GF-D8 (cell line): Measurements from ENCODE around the gene FAAP20.

ENCODE experiments used
- DNase-seq: peaks from one replicate; lab custom pipeline; 2025; lab: John Stamatoyannopoulos, UW

Gene FAAP20

GRCh38 chr1:2229911-2230731, 35.5 kb upstream of the FAAP20 start:
- no peak for DNase-seq

GRCh38 chr1:2229037-2229864, 34.7 kb upstream of the FAAP20 start:
- no peak for DNase-seq

GRCh38 chr1:2228694-2229036, 34.1 kb upstream of the FAAP20 start:
- DNase-seq, result no peak

GRCh38 chr1:2228157-2228594, 33.6 kb upstream of the FAAP20 start, which contains the start of gene SKI:
Gene SKI, plus strand, starts transcription at chr1:2228319. Its CDS starts 448 bp downstream, at chr1:2228767.
- no peak for DNase-seq

- peak; percentile 80 for DNase-seq
Measured at GRCh38 chr1:2227346-2228156, 33.0 kb upstream of the FAAP20 start.

GRCh38 chr1:2226525-2227345, 32.2 kb upstream of the FAAP20 start:
- DNase-seq, result no peak

GRCh38 chr1:2224631-2225428, 30.3 kb upstream of the FAAP20 start:
- DNase-seq, result no peak

- DNase-seq, result no peak
Measured at GRCh38 chr1:2224170-2224584, 29.6 kb upstream of the FAAP20 start.

GRCh38 chr1:2221271-2221670, 26.7 kb upstream of the FAAP20 start:
- no peak for DNase-seq

- no peak for DNase-seq
Measured at GRCh38 chr1:2216767-2217058, 22.1 kb upstream of the FAAP20 start.

- DNase-seq, result no peak
Measured at GRCh38 chr1:2215909-2216766, 21.6 kb upstream of the FAAP20 start.

GRCh38 chr1:2215329-2215728, 20.8 kb upstream of the FAAP20 start:
- no peak for DNase-seq

- no peak for DNase-seq
Measured at GRCh38 chr1:2214541-2215241, 20.1 kb upstream of the FAAP20 start.

GRCh38 chr1:2213576-2214505, 19.3 kb upstream of the FAAP20 start:
- no peak for DNase-seq

- peak; percentile 20 for DNase-seq
Measured at GRCh38 chr1:2212532-2213491, 18.2 kb upstream of the FAAP20 start.

GRCh38 chr1:2212274-2212531, 17.6 kb upstream of the FAAP20 start:
- no peak for DNase-seq

- no peak for DNase-seq
Measured at GRCh38 chr1:2210786-2211185, 16.2 kb upstream of the FAAP20 start.
